ENCODE results near the gene LRTM1.

Gene LRTM1

DNA sequence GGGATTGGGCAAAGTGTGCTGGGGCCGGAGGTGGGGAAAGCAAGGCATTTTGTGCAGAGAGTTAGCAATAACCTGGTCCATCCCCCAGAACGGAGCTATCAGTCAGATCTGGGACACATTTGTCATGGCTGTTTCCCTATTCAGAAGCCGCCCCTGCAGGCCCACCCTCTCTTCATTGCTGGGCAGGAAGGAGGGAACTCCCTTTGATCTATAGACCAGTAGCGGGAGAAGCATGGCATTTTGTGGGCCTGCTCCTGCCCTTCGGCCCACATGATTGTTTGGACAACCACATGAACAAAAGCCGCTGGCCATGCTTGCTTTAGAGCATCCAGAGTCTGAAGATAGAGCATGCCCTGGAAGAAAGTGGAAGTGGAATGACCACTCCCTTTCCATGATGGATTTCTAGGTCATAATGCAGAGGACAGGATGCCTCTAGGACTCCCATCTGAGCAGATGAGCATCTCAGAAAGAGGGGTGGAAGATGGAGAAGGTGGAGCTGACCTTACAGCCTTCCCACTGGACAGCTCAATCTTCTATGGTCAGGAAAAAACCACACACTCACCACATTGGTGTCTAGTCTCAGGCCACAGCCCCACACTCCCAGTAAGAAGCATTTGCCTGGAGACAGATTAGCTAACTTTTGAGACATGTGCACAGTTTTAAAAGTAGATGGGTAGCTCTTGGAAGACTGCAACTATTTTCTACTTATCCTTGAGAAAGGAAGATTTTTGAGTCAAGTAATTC is 11.9 kb upstream of the LRTM1 start:
- H3K36me3 ChIP-seq (ENCODE audit: low read depth): no peaks in the 10 kb centered on the region
- ATAC-seq (ENCODE audit: low read depth): no peak

DNA sequence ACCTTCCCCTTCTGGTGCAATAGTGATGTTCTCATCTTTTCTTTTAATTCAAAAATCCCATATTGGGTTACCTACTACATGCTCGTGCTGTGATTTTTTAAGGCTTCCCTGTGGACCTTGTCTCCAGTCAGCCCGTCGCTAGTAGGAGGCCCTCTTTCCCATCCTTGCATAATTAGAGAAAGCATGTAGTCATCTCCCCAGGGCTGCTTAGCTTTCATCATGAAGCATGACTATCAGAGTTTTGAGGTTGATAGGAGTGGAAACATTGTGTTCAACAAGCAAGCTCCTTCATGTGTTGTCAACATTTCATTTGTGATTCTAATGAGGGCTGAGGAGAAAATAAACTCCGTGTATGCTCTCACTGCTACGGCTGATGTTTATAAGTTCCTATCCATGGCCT is 8.7 kb upstream of the LRTM1 start:
- DNase-seq (ENCODE audit: low spot score) (no peak), ATAC-seq (ENCODE audit: low read depth) (no peak)
- Histone ChIP-seq H3K36me3 (ENCODE audit: low read depth) (no peaks in the 10 kb centered on the region), H3K27ac (ENCODE audit: poor library complexity, severe bottlenecking) (no peak overlapping the region), H3K9me3 (ENCODE audit: severe bottlenecking) (no peaks in the 10 kb centered on the region), H3K4me3 (ENCODE audit: severe bottlenecking) (no peak overlapping the region), H3K4me1 (ENCODE audit: insufficient read depth, poor library complexity, severe bottlenecking) (no peaks in the 10 kb centered on the region), H3K27me3 (ENCODE audit: insufficient read depth, poor library complexity, severe bottlenecking) (peaks cover 8% of the 10 kb centered on the region)
- TF ChIP-seq, protein P1, sequence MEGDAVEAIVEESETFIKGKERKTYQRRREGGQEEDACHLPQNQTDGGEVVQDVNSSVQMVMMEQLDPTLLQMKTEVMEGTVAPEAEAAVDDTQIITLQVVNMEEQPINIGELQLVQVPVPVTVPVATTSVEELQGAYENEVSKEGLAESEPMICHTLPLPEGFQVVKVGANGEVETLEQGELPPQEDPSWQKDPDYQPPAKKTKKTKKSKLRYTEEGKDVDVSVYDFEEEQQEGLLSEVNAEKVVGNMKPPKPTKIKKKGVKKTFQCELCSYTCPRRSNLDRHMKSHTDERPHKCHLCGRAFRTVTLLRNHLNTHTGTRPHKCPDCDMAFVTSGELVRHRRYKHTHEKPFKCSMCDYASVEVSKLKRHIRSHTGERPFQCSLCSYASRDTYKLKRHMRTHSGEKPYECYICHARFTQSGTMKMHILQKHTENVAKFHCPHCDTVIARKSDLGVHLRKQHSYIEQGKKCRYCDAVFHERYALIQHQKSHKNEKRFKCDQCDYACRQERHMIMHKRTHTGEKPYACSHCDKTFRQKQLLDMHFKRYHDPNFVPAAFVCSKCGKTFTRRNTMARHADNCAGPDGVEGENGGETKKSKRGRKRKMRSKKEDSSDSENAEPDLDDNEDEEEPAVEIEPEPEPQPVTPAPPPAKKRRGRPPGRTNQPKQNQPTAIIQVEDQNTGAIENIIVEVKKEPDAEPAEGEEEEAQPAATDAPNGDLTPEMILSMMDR (IDR thresholded peaks at IDR 0.05; ENCODE audit: poor library complexity, severe bottlenecking): no peak

More for the DNA sequence above, 11.9 kb upstream of the LRTM1 start:
- TF ChIP-seq, protein P1 (IDR thresholded peaks at IDR 0.05; ENCODE audit: poor library complexity, severe bottlenecking): no peak
- Histone ChIP-seq H3K27me3 (ENCODE audit: insufficient read depth, poor library complexity, severe bottlenecking) (peaks cover 8% of the 10 kb centered on the region), H3K4me1 (ENCODE audit: insufficient read depth, poor library complexity, severe bottlenecking) (no peaks in the 10 kb centered on the region), H3K9me3 (ENCODE audit: severe bottlenecking) (no peaks in the 10 kb centered on the region), H3K4me3 (ENCODE audit: severe bottlenecking) (no peak overlapping the region), H3K27ac (ENCODE audit: poor library complexity, severe bottlenecking) (no peak overlapping the region)
- no peak for DNase-seq (ENCODE audit: low spot score)

DNA sequence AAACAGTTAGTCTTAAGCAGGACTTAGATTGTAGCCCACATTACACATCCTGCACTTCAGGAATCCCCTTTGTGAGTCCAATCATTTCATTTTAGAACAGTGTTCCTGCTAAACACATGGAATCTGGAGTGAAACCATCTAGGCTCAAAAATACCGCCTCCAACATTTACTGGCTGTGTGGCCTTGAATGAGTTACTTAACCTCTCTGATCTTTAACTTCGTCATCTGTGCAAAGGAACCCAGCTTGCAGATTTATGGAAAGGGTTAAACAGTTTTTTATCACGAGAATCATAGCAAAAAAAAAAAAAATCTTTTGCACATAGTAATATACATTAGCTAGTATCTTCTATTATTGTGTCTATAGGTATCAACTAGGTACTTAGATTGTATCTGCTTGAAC is 8.0 kb upstream of the LRTM1 start:
- TF ChIP-seq, protein P1 (IDR thresholded peaks at IDR 0.05; ENCODE audit: poor library complexity, severe bottlenecking): no peak
- ATAC-seq (ENCODE audit: low read depth): no peak

DNA sequence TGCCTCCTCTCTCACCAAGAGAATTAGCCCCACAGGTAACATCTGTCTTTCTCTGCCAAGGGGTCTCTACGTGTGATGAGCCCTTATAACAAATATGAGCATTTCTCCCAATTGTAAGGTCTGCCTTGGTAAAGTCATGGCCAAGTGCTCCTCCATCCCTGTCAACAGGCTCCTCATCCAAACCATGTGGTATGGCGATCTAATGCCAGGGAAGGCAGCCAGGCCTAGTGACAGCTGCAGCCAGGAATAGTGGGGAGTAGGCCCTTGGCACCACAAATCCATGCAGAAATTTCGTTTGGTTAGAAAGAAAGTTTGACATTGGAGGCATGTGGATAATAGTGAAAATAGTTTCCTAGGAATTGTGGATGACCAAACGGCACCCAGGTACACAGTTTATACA is 4.7 kb upstream of the LRTM1 start:
- TF ChIP-seq, protein P1 (IDR thresholded peaks at IDR 0.05; ENCODE audit: poor library complexity, severe bottlenecking): no peak
- H3K36me3 ChIP-seq (ENCODE audit: low read depth): no peaks in the 10 kb centered on the region
- no peak for DNase-seq (ENCODE audit: low spot score)
- H3K4me3 ChIP-seq (ENCODE audit: severe bottlenecking): no peak overlapping the region
- no peak for ATAC-seq (ENCODE audit: low read depth)
- H3K27me3 ChIP-seq (ENCODE audit: insufficient read depth, poor library complexity, severe bottlenecking): peaks cover 4% of the 10 kb centered on the region
- no peaks in the 10 kb centered on the region for H3K4me1 ChIP-seq (ENCODE audit: insufficient read depth, poor library complexity, severe bottlenecking)
- H3K27ac ChIP-seq (ENCODE audit: poor library complexity, severe bottlenecking): no peak overlapping the region
- H3K9me3 ChIP-seq (ENCODE audit: severe bottlenecking): no peaks in the 10 kb centered on the region

More for the DNA sequence above, 8.0 kb upstream of the LRTM1 start:
- DNase-seq (ENCODE audit: low spot score): no peak
- no peak overlapping the region for H3K27ac ChIP-seq (ENCODE audit: poor library complexity, severe bottlenecking)
- no peak overlapping the region for H3K4me3 ChIP-seq (ENCODE audit: severe bottlenecking)
- H3K9me3 ChIP-seq (ENCODE audit: severe bottlenecking): no peaks in the 10 kb centered on the region
- peaks cover 7% of the 10 kb centered on the region for H3K27me3 ChIP-seq (ENCODE audit: insufficient read depth, poor library complexity, severe bottlenecking)
- H3K36me3 ChIP-seq (ENCODE audit: low read depth): no peaks in the 10 kb centered on the region
- H3K4me1 ChIP-seq (ENCODE audit: insufficient read depth, poor library complexity, severe bottlenecking): no peaks in the 10 kb centered on the region

DNA sequence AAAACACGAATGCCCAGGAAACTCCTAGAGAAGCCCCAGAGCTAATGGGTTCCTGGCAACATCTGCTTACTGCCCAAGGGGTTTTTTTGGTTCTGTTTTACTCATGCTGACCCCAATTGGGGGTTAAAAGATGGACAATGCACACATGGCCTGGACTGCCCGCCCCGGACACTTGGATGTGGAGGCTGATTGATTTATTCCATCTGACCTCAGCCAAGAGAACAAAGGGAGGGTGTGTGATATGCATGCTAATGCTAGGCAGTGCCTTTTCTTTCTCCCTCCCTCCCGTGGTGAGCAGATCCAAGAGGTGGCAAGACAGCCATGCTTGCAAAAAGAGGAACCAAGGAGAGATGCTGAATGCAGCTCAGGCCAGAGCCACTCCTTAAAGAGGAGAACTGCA is 3.3 kb upstream of the LRTM1 start:
- H3K9me3 ChIP-seq (ENCODE audit: severe bottlenecking): no peaks in the 10 kb centered on the region
- no peak overlapping the region for H3K4me3 ChIP-seq (ENCODE audit: severe bottlenecking)
- no peak for ATAC-seq (ENCODE audit: low read depth)
- H3K27ac ChIP-seq (ENCODE audit: poor library complexity, severe bottlenecking): no peak overlapping the region
- H3K36me3 ChIP-seq (ENCODE audit: low read depth): no peaks in the 10 kb centered on the region
- H3K27me3 ChIP-seq (ENCODE audit: insufficient read depth, poor library complexity, severe bottlenecking): peaks cover 4% of the 10 kb centered on the region
- H3K4me1 ChIP-seq (ENCODE audit: insufficient read depth, poor library complexity, severe bottlenecking): no peaks in the 10 kb centered on the region
- TF ChIP-seq, protein P1 (IDR thresholded peaks at IDR 0.05; ENCODE audit: poor library complexity, severe bottlenecking): no peak
- DNase-seq (ENCODE audit: low spot score): no peak
